ENCODE results near the gene IFNA14. TPM values are rescaled to one million over a fixed set of nuclear protein-coding genes. Genes with fewer than 3 reads are reported as not detected.

Gene IFNA14
- total RNA-seq: not detected
- 0 reads per million in 2 donors for total RNA-seq

- peaks cover 11% of the 10 kb centered on the region for H3K4me1 Mint-ChIP-seq
- no peaks in the 10 kb centered on the region for H3K9me3 ChIP-seq (ENCODE audit: control insufficient read depth, low read length, poor library complexity, severe bottlenecking)
- peaks cover 29% of the 10 kb centered on the region for H3K27me3 Mint-ChIP-seq
- H3K4me3 Mint-ChIP-seq: no peak within 1 kb of the TSS
- DNase-seq (no peak), ATAC-seq (no peak)
- H3K36me3 Mint-ChIP-seq (ENCODE audit: low read depth): peaks cover 2% of the 10 kb centered on the region
- no peak within 1 kb of the TSS for H3K27ac Mint-ChIP-seq
These were observed at the start of gene IFNA14 for GRCh38 chr9:21239911-21240310. TSS of gene IFNA14 (minus strand) at chr9:21240005. CDS start at chr9:21239935, 70 bp downstream.

GRCh38 chr9:21287280-21287679 is 47.5 kb upstream of the IFNA14 start:
- Mint-ChIP-seq H3K27me3 (peaks cover 29% of the 10 kb centered on the region), H3K4me1 (no peaks in the 10 kb centered on the region), H3K27ac (no peak overlapping the region), H3K36me3 (ENCODE audit: low read depth) (no peaks in the 10 kb centered on the region), H3K4me3 (no peak overlapping the region)
- DNase-seq (no peak), ATAC-seq (no peak)
- no peaks in the 10 kb centered on the region for H3K9me3 ChIP-seq (ENCODE audit: control insufficient read depth, low read length, poor library complexity, severe bottlenecking)

DNA sequence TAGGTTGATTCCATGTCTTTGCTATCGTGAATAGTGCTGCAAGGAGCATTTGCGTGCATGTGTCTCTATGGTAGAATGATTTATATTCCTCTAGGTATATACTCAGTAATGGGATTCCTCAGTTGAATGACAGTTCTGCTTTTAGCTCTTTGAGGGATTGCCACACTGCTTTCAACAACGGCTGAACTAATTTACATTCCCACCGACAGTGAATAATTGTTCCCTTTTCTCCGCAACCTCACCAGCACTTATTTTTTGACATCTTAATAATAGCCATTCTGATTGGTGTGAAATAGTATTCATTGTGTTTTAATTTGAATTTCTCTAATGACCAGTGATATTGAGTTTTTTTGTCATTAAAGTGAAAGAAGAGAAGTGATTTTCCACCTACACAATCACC is 46.9 kb upstream of the IFNA14 start:
- ATAC-seq: no peak
- no peaks in the 10 kb centered on the region for H3K36me3 Mint-ChIP-seq (ENCODE audit: low read depth)

DNA sequence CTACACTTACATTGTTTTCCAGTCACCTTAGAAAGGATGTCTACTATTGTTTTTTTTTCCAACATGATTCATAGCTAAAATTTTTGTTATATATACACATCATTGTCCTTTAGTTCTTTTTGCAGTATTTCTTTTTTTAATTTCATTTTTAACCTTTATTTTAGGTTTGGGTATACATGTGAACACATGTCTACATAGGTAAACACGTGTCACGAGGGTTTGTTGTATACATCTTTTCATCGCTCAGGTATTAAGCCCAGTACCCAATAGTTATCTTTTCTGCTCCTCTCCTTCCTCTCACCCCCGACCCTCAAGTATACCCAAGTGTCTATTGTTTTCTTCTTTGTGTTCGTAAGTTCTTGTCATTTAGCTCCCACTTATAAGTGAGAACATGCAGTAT is 46.3 kb upstream of the IFNA14 start:
- no peaks in the 10 kb centered on the region for H3K9me3 ChIP-seq (ENCODE audit: control insufficient read depth, low read length, poor library complexity, severe bottlenecking)
- Mint-ChIP-seq H3K27ac (no peak overlapping the region), H3K4me1 (no peaks in the 10 kb centered on the region), H3K4me3 (no peak overlapping the region), H3K27me3 (peaks cover 30% of the 10 kb centered on the region), H3K36me3 (ENCODE audit: low read depth) (no peaks in the 10 kb centered on the region)
- ATAC-seq (no peak), DNase-seq (no peak)

More for the DNA sequence above, 46.9 kb upstream of the IFNA14 start:
- H3K4me1 Mint-ChIP-seq: no peaks in the 10 kb centered on the region
- H3K27ac Mint-ChIP-seq: no peak overlapping the region
- no peak overlapping the region for H3K4me3 Mint-ChIP-seq
- no peak for DNase-seq
- peaks cover 24% of the 10 kb centered on the region for H3K27me3 Mint-ChIP-seq
- no peaks in the 10 kb centered on the region for H3K9me3 ChIP-seq (ENCODE audit: control insufficient read depth, low read length, poor library complexity, severe bottlenecking)

GRCh38 chr9:21281275-21281674 is 41.5 kb upstream of the IFNA14 start:
- H3K4me3 Mint-ChIP-seq: no peak overlapping the region
- DNase-seq (no peak), ATAC-seq (no peak)
- peaks cover 30% of the 10 kb centered on the region for H3K27me3 Mint-ChIP-seq
- no peak overlapping the region for H3K27ac Mint-ChIP-seq
- peaks cover 4% of the 10 kb centered on the region for H3K36me3 Mint-ChIP-seq (ENCODE audit: low read depth)
- H3K4me1 Mint-ChIP-seq: no peaks in the 10 kb centered on the region
- no peaks in the 10 kb centered on the region for H3K9me3 ChIP-seq (ENCODE audit: control insufficient read depth, low read length, poor library complexity, severe bottlenecking)

DNA sequence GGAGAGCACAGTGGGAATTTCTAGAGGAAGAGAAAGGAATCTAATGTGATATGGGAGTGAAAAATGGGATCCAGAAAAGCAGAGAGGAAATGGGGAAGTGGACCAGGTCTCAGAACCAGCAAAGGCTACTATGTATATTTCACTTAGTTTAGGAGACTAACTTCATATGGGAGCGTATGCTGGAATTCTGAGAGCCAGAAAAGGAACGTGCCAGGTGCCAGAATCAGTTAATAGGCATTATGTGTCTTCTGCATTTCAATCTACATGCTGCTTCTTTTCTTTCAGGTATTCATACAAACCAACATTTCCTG is 28.5 kb upstream of the IFNA14 start:
- Mint-ChIP-seq H3K4me3 (no peak overlapping the region), H3K27ac (no peak overlapping the region), H3K36me3 (ENCODE audit: low read depth) (no peaks in the 10 kb centered on the region), H3K27me3 (peaks cover 26% of the 10 kb centered on the region), H3K4me1 (peaks cover 4% of the 10 kb centered on the region)
- no peaks in the 10 kb centered on the region for H3K9me3 ChIP-seq (ENCODE audit: control insufficient read depth, low read length, poor library complexity, severe bottlenecking)
- DNase-seq (no peak), ATAC-seq (no peak)

DNA sequence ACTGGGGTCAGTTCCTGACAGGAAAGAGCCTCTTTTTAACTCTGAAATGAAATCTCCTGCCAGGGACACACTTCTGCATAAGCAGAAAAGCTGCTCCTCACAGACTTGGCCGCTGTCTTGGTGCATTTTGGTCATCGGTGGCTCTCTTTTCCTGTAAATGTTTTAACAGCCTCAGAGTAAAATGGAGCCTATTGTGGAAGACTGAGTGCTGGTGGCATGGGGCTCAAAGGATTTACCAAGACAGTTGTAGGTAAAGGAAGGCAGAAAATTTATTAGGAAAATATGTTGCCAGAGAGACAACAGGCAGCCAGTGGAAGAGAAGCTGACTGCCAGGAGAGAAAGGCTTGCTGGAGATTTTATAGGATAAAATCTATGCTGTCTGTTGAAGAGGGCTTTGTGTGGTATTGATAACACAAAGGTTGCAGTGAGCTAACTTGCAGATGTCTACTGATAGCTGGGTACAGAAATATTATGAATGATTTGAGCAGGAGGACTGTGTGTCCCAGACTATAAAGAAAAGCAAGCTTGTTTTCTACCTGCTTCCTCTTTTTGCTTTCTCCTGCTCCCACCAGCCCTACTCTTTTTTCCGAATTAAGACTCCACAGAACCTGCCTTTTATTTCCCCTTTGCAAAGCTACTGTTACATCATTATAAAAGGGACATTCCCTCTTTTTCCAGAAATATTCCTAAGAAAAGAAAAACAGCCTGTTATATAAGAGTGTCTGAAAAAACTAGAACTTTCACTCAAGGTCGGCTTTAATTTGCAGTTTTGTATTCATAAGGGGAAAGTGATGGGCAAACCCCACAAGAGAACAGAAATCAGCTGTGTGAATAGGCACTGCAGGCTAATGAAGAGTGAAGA is 27.9 kb upstream of the IFNA14 start:
- DNase-seq (no peak), ATAC-seq (no peak)
- Mint-ChIP-seq H3K4me1 (peaks cover 4% of the 10 kb centered on the region), H3K36me3 (ENCODE audit: low read depth) (no peaks in the 10 kb centered on the region), H3K27ac (no peak overlapping the region), H3K27me3 (peaks cover 26% of the 10 kb centered on the region), H3K4me3 (no peak overlapping the region)
- no peaks in the 10 kb centered on the region for H3K9me3 ChIP-seq (ENCODE audit: control insufficient read depth, low read length, poor library complexity, severe bottlenecking)

- Mint-ChIP-seq H3K36me3 (ENCODE audit: low read depth) (no peaks in the 10 kb centered on the region), H3K27me3 (peaks cover 26% of the 10 kb centered on the region), H3K27ac (no peak overlapping the region), H3K4me1 (peaks cover 4% of the 10 kb centered on the region), H3K4me3 (no peak overlapping the region)
- DNase-seq: no peak
- H3K9me3 ChIP-seq (ENCODE audit: control insufficient read depth, low read length, poor library complexity, severe bottlenecking): no peaks in the 10 kb centered on the region
- no peak for ATAC-seq
These were observed 27.1 kb upstream of the IFNA14 start for GRCh38 chr9:21266733-21267484.

DNA sequence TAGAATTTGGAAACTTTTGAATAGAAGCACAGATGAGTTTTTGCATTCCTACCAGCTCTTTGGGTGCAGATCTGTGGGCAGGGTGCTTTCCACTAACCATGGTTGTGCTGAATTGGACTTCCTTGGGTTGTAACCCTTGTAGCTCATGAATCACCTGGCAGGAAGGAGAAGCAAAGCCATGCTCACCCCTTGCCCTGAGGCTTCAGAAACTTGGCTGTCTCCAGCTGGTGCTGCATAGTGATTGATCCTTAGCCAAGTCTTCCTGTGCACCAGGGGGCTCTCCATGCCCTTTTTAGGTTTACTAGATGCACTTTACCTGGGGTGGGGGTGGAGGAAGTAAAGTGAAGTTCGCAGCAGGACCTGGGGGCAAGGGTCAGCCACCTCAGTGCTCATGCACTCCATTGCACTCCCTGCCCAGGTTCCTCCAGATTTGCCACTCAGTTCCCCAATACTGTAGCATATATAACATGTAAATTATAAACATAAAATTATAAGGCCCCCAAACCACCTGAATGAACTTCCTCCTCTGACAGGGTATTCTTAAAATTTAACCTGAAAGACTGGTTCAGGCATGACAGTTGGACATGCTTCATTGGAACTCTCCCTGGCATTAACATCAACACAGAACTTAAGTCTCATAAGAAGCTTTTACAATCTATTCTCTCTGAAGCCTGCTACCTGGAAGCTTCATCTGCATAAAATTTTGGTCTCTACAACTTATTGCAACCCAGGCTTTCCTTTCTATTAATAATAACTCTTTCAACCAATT is 25.8 kb upstream of the IFNA14 start:
- H3K4me3 Mint-ChIP-seq: no peak overlapping the region
- no peaks in the 10 kb centered on the region for H3K9me3 ChIP-seq (ENCODE audit: control insufficient read depth, low read length, poor library complexity, severe bottlenecking)
- H3K27me3 Mint-ChIP-seq: peaks cover 26% of the 10 kb centered on the region
- ATAC-seq (no peak), DNase-seq (no peak)
- H3K36me3 Mint-ChIP-seq (ENCODE audit: low read depth): no peaks in the 10 kb centered on the region
- peaks cover 4% of the 10 kb centered on the region for H3K4me1 Mint-ChIP-seq
- no peak overlapping the region for H3K27ac Mint-ChIP-seq

DNA sequence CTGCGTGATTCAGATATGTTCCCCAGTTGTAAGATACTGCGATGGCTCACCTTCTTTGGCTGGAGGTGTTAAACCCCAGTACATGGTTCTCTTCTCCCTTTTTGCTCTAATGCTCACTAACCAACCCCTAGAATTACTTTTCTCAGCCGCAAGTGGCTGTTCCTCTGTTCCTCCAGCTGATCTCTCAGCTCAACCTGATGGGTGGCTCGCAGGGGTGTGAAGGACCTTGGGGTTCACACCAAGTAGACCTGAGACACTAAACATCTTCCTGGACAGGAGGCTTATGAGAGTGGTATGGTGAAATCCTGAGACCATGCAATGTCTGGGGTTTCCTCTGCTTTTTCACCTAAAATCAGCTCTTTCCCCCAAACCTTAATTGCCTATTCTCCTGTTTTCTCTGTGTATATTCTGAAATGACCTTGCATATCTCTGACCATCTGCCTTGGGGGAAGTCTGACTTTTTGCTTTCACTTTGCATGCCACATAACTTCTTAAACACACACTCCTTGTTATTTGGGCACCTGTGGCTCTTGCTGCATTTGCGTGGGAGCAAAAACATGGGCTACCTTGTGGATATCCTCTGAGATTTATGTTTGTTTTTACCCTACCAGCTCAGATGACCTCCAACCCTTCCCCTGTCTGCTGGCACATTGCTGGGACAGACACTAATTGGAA is 15.9 kb upstream of the IFNA14 start:
- Mint-ChIP-seq H3K27me3 (peaks cover 40% of the 10 kb centered on the region), H3K36me3 (ENCODE audit: low read depth) (no peaks in the 10 kb centered on the region), H3K4me3 (no peak overlapping the region), H3K27ac (no peak overlapping the region), H3K4me1 (peaks cover 7% of the 10 kb centered on the region)
- no peak for DNase-seq
- H3K9me3 ChIP-seq (ENCODE audit: control insufficient read depth, low read length, poor library complexity, severe bottlenecking): no peaks in the 10 kb centered on the region
- ATAC-seq: no peak

DNA sequence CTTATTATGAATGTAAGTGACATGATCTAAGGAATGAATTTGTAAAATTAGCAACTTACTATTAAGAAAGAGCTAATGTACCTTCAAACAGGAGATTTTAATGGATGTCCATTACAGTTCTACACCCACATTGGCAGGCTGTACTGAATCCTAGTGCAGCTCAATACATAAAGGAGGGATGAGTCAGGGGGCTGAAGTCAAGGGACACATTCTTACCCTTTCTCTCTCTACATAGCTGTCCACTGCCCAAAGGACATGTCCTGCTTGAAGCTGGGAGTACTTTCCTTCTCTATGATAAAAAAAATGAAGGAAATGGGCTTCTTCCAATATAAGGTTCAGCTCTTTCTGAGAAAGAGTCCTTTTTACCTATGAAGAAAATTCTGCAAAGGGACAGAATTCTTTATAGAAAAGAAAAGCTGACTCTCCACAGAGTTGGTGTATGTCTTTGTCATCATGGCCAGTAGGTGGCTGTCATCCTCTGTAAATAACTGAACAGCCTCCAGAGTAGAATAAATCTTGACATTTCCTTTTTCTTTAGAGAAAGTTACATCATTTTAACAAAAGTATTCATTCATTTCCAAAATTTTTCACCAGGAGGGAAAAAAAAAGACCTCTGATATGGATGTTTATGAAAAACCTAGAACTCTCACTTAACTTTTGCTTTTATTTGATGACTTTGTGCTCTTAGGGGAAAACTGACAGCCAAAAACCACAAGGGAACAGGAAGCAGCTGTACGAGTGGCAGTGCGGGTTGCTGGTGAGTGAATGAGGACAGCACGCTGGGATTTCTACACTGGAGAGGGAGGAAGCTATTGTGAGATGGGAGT is 13.1 kb upstream of the IFNA14 start:
- peaks cover 7% of the 10 kb centered on the region for H3K4me1 Mint-ChIP-seq
- DNase-seq: no peak
- H3K27me3 Mint-ChIP-seq: peaks cover 55% of the 10 kb centered on the region
- no peaks in the 10 kb centered on the region for H3K36me3 Mint-ChIP-seq (ENCODE audit: low read depth)
- H3K27ac Mint-ChIP-seq: peak overlapping the region; percentile 89
- peak overlapping the region; percentile 80 for H3K4me3 Mint-ChIP-seq
- peak; percentile 73 for ATAC-seq
- no peaks in the 10 kb centered on the region for H3K9me3 ChIP-seq (ENCODE audit: control insufficient read depth, low read length, poor library complexity, severe bottlenecking)

DNA sequence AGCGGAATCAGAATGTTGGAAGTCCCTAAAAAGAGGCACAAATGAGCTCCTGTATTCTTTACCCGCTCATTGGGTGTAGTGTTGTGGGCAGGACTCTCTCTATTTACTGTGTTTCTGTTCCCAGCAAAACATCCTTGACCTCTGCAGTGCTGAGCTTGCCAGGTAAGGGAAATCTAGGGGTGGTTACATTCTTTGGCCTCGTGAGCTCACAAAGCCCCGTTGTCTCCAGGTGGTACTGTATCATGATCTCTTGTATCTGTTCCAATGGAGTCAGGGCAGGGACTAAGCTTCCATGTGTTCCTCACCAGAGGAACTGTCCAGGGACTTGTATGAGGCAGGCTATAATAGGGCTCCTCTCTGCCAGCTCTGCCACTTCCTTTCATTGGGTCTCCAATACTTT is 11.8 kb upstream of the IFNA14 start:
- Mint-ChIP-seq H3K4me3 (no peak overlapping the region), H3K36me3 (ENCODE audit: low read depth) (no peaks in the 10 kb centered on the region), H3K27ac (no peak overlapping the region), H3K4me1 (peaks cover 7% of the 10 kb centered on the region), H3K27me3 (peaks cover 43% of the 10 kb centered on the region)
- DNase-seq (no peak), ATAC-seq (no peak)
- no peaks in the 10 kb centered on the region for H3K9me3 ChIP-seq (ENCODE audit: control insufficient read depth, low read length, poor library complexity, severe bottlenecking)

All from T-helper 17 cell (primary cell).